NCI-H187 (cell line): ENCODE results near the gene PANK4.

Experiments used
- DNase-seq, 2 experiments: peaks; one replicate each; lab custom pipeline; 2025; lab: John Stamatoyannopoulos, UW

The PANK4 gene

GRCh38 chr1:2497891-2498290 lies 28.5 kb downstream of the PANK4 start:
- no peak for DNase-seq

DNA sequence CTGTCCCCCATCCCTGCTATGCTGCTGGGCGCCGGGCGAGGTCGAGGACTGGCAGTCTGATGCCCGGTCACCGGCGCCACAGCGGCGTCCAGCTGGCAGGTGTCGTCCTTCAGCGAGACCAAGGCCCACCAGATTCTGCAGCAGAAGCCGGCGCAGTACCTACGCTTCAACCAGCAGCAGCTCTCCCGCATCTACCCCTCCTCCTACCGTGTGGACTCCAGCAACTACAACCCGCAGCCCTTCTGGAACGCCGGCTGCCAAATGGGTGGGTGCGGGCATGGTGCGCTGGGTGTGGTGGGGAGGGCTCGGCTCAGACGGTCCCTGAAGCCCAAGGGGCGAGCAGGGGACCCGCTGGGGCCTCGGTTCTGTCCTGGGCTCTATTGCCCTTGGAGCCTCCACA lies 29.6 kb downstream of the PANK4 start:
- no peak for DNase-seq

DNA sequence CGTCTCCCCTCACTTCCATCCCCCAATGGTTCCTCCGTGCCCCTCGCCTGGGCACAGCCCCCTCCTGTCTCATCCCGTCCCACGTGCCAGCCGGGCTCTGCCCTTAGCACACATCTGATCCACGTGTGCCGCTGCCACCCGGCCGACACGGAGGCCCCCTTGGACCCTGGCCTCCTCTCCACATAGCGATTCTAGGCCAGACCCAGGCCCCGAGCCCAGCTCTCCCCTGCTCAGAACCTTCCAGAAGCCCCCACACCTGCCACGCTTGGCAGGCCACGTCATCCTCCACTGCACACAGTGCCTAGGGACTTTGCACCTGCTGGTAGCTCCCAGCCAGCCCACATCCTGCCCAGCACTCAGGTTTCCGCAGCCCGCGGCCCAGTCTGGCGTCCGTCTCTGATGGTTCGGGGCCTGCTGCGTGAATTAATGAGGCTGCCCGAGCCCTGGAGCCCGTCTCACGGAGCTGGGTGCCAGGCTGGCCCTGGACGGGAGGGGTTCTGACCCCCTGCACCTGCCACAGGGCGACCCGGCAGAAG lies 30.2 kb downstream of the PANK4 start:
- no peak for DNase-seq

DNA sequence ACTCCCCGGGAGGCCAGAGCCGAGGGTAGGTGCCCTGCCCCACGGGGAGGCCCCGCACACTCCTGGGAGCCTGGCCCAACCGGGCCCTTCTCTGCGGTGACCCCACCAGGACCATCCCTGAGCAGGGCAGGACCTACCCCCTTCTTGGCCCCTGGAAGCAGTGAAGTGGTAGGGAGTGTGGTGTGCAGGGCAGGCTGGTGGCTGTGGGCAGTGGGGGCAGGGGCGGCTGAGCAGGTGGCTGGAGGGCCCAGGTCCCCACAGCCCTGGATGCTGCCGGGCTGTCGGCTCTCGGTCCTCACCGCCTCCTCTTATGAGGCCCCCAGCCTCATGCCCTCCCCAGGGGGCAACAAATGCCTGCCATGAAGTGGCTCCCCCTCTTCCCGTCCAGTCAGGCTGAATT lies 30.9 kb downstream of the PANK4 start:
- no peak for DNase-seq

DNA sequence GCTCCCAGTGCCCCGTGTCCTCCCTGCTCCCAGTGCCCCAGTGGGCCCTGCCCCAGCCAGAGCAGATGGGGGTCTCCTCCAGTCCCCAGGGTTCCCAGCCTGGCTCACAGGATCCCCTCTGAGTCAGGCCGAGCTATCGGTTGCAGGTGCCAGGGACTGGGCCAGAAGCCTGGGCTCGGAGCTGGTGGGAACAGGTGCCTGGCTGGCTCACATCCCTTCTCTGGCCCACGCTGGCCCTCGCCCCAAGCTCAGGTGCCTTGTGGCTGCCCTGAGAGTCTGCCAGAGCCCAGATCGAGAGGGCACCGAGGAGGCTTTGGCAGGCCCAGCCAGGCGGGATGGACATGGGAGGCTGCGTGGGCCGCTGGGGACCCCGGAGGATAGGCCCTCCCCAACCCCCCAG lies 31.4 kb downstream of the PANK4 start:
- no peak for DNase-seq

DNA sequence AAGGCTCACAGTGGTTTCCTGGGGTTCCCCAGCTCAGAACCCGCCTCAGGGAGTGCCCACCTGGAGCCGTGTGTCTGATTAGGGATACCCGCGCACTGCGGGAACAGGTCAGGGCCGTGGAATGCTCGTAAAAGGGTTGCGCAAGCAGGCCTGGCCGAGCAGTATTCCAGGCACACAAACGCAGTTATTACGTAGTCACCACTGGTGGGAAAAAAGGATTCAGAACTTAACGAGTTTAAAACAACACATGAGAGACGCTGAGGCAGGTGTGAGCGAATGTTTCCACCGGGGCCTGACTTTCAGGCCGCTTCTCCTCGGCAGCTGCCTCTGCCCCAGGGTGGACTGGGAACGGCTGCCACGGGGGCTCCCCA lies 32.1 kb downstream of the PANK4 start:
- no peak for DNase-seq

- DNase-seq: no peak
Observed at GRCh38 chr1:2493691-2494322, 32.6 kb downstream of the PANK4 start.

GRCh38 chr1:2493218-2493617 lies 33.2 kb downstream of the PANK4 start:
- no peak for DNase-seq

GRCh38 chr1:2492091-2492490 lies 34.3 kb downstream of the PANK4 start:
- no peak for DNase-seq

GRCh38 chr1:2489615-2490014 lies 36.8 kb downstream of the PANK4 start:
- DNase-seq: no peak

DNA sequence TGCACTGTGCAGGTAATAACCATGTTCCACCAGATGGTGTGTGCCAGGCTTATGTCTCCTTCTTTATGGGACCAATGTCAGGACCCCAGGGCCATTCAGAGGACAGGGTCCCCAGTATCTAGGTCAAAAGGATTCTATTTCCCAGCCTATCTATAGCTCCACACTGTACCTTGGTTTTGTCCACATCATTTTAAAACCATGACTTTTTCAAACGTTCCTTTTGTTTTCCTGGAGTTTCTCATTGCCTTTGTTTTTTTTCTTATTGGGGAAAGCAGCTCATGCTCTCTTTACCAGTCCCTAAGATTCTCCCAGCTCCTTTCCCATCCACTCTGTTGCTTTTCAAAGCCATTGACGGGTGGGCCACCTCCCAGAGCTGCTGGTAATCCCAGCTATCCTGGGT lies 37.7 kb downstream of the PANK4 start:
- DNase-seq: no peak

- DNase-seq: no peak
Observed at GRCh38 chr1:2486558-2486957, 39.8 kb downstream of the PANK4 start.

- no peak for DNase-seq
Observed at GRCh38 chr1:2486041-2486440, 40.4 kb downstream of the PANK4 start.

DNA sequence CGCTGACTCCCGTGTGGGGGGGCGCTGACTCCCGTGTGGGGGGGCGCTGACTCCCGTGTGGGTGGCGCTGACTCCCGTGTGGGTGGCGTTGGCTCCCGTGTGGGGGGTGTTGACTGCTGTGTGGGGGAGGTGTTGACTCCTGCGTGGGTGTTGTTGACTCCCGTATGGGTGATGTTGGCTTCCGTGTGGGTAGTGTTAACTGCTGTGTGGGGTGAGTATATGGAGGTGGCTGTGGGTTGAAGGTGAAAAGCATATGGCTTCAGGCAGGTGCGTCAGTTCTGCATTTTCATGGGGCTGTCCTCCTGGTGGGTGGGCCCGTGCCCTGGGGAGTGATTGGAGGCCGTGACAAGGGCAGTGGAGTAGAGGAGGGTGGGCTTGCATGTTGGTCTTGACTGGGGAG lies 42.4 kb downstream of the PANK4 start:
- DNase-seq: no peak

DNA sequence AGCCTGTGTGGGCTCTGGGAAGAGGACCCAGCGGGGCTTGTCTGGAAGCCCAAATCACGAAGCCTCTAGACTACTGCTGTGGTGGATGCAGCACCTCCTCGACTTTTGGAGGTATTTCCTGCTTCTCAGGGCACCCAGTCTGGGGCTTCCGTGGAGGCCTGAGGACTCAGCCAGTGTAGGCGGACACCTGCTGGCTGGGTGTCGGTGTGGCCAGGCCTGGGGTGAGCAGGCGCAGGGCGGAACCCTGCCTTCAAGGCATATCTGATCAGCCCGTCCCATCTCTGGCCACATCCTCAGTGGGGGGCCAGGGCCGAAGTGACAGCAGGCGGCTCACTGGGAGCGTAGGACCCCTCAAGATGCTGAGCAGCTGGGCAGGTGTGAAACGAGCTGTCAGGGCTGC lies 43.4 kb downstream of the PANK4 start:
- DNase-seq: no peak

DNA sequence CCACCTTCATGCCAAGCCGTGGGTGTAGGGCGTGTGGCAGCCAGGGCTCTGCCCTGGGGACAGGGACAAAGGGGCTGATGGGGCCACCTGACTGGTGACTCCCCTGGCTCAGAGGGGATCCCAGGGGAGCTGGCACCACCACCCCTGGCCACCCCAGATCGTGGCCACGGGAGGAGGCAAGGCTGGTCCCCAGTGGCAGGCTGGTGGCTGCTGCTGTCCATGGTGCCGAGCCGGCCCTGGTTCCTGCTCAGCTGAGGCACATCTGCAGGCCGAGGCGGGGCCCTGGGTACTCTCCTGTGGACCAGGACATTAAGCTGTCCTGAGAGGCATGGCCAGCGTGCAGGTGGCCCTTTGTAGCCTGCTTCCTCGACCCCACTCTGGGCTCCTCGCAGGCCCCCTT lies 43.8 kb downstream of the PANK4 start:
- DNase-seq: no peak

DNA sequence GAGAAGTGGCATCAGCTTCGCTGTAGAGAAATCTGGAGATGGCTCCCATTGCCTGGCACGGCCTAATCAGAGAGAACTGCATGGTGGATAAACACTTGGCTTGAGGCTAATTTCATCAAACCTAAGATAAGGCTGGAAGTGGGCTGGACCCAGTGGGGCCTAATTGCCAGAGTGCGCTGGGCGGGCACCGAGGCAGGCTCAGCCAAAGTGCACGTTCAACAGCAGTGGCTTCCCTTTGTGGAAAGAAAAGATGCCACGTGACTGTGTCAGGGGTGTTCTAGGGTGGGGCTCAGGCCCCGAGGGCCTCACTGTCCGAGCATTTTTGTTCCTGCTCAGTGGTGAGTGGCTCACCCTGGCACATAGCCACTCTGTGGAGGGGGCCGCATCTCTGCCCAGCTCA lies 44.5 kb downstream of the PANK4 start:
- no peak for DNase-seq

- no peak for DNase-seq
Observed at GRCh38 chr1:2480986-2481364, 45.4 kb downstream of the PANK4 start.

- no peak for DNase-seq
Observed at GRCh38 chr1:2480236-2480985, 46.0 kb downstream of the PANK4 start.

DNA sequence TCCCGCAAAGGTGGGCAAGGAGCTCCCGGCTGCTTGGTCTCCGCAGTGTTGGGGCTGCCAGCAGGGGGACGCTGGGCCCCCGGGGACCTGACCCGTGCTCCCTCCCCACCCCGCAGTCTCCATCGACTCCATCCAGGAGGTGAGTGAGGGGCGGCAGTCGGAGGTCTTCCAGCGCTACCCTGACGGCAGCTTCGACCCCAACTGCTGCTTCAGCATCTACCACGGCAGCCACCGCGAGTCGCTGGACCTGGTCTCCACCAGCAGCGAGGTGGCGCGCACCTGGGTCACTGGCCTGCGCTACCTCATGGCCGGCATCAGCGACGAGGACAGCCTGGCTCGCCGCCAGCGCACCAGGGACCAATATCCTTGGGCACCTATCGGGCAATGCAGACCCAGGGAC lies 46.8 kb downstream of the PANK4 start:
- DNase-seq: no peak

- no peak for DNase-seq
Observed at GRCh38 chr1:2479186-2479585, 47.2 kb downstream of the PANK4 start.

GRCh38 chr1:2477791-2478499 lies 48.5 kb downstream of the PANK4 start:
- no peak for DNase-seq

GRCh38 chr1:2477309-2477708 lies 49.1 kb downstream of the PANK4 start:
- DNase-seq: no peak
